NCI-H2196 (cell line): ENCODE measurements around the gene VANGL2.

ENCODE experiments used
- DNase-seq: peaks from one replicate; lab custom pipeline; 2025; ENCODE audit not compliant: unreplicated experiment; lab: John Stamatoyannopoulos, UW

The VANGL2 gene

GRCh38 chr1:160404094-160404493, 3.7 kb downstream of the VANGL2 start:
- no peak for DNase-seq

GRCh38 chr1:160405331-160405877, 5.0 kb downstream of the VANGL2 start:
- DNase-seq: no peak

GRCh38 chr1:160406131-160406968, 6.0 kb downstream of the VANGL2 start:
- no peak for DNase-seq

- DNase-seq: no peak
Measured at GRCh38 chr1:160407839-160408801, 7.8 kb downstream of the VANGL2 start.

- no peak for DNase-seq
Measured at GRCh38 chr1:160408864-160409263, 8.5 kb downstream of the VANGL2 start.

- DNase-seq: no peak
Measured at GRCh38 chr1:160409486-160409885, 9.1 kb downstream of the VANGL2 start.

GRCh38 chr1:160410406-160411005, 10.1 kb downstream of the VANGL2 start:
- DNase-seq: no peak

- DNase-seq: no peak
Measured at GRCh38 chr1:160411271-160412027, 11.1 kb downstream of the VANGL2 start.

GRCh38 chr1:160412028-160412362, 11.6 kb downstream of the VANGL2 start:
- DNase-seq: no peak

GRCh38 chr1:160413716-160414115, 13.4 kb downstream of the VANGL2 start:
- no peak for DNase-seq

GRCh38 chr1:160414881-160415280, 14.5 kb downstream of the VANGL2 start:
- DNase-seq: no peak

- no peak for DNase-seq
Measured at GRCh38 chr1:160415696-160416290, 15.4 kb downstream of the VANGL2 start.

- peak; percentile 37 for DNase-seq
Measured at GRCh38 chr1:160416369-160416768, 16.0 kb downstream of the VANGL2 start.

- DNase-seq: no peak
Measured at GRCh38 chr1:160418483-160418882, 18.1 kb downstream of the VANGL2 start.

- DNase-seq: no peak
Measured at GRCh38 chr1:160419150-160419837, 18.9 kb downstream of the VANGL2 start.

- no peak for DNase-seq
Measured at GRCh38 chr1:160419838-160420169, 19.4 kb downstream of the VANGL2 start.

- no peak for DNase-seq
Measured at GRCh38 chr1:160420881-160421842, 20.8 kb downstream of the VANGL2 start.

GRCh38 chr1:160421881-160422280, 21.5 kb downstream of the VANGL2 start:
- no peak for DNase-seq

- no peak for DNase-seq
Measured at GRCh38 chr1:160423966-160424365, 23.6 kb downstream of the VANGL2 start.
